HepG2 (cell line): Measurements from ENCODE around the gene KCNH8. TPM values are rescaled to one million over a fixed set of nuclear protein-coding genes. Genes with fewer than 3 reads are reported as not detected.

Source experiments
- ATAC-seq: fragments of 200-7000 bp; cut with Tn5 transposase; 3 replicates; pipeline ENCODE4 v1.9.1; 2020; ENCODE audit warnings: mild to moderate bottlenecking, moderate library complexity
- BruUV-seq: library from RNA; stranded (reverse); fragments of 400-500 nt; replicated peaks from 2 replicates; lab custom pipeline; 2021; lab: Mats Ljungman, UMichigan
- CTCF ChIA-PET: fragments of 300-600 bp; formaldehyde crosslinking; extraction: SDS; loops from one replicate; lab custom pipeline; 2021; ENCODE audit warnings: low total read pairs, inconsistent platforms, low intra/inter-chr PET ratio; lab: Yijun Ruan, JAX
- POLR2A ChIA-PET: fragments of 350-600 bp; sonication (Branson Sonifier 250); formaldehyde crosslinking; loops from one replicate; lab custom pipeline; 2020; ENCODE audit warnings: antibody characterized with exemption, inconsistent platforms; lab: Yijun Ruan, JAX
- DNase-seq: peaks from one replicate; pipeline ENCODE4 v3.0.0-alpha.2; 2015; ENCODE audit warnings: low spot score
- FAIRE-seq: peaks from 3 replicates; lab custom pipeline; 2011; peaks lifted over from hg19 to GRCh38; lab: Jason Lieb, UNC
- H2AFZ ChIP-seq: one replicate; pipeline ENCODE4 v1.6.1; 2011; ENCODE audit warnings: low read length, inconsistent platforms
- H3K27ac ChIP-seq: fragments of 300-600 bp; 3 replicates; pipeline ENCODE4 v1.8.0; 2011; ENCODE audit warnings: mixed run types, mild to moderate bottlenecking, mixed read lengths, low read length, inconsistent platforms; ENCODE audit not compliant: insufficient read depth; ENCODE audit errors: extremely low read length
- H3K27me3 ChIP-seq, 2 experiments: fragments of 200-600 bp in 1 of 2; 2 replicates in 1 of 2; 3 replicates in 1 of 2; pipeline versions ENCODE4 v1.6.0 to v1.8.0; 2011; ENCODE audit warnings: low read length in 2 of 2, mild to moderate bottlenecking in 2 of 2, moderate library complexity in 2 of 2, inconsistent platforms in 1 of 2; ENCODE audit not compliant: insufficient read depth in 2 of 2, control insufficient read depth in 1 of 2
- H3K36me3 ChIP-seq, 2 experiments: fragments of 200-600 bp in 1 of 2; replicated peaks in 1 of 2; 2 replicates in 1 of 2; 3 replicates in 1 of 2; pipeline versions ENCODE4 v1.5.1 to v1.8.0; 2011; ENCODE audit warnings: low read length in 2 of 2, inconsistent platforms in 1 of 2; ENCODE audit not compliant: insufficient read depth in 2 of 2, control insufficient read depth in 1 of 2
- H3K4me1 ChIP-seq: 2 replicates; pipeline ENCODE4 v1.5.1; 2012; ENCODE audit warnings: low read length, inconsistent platforms; ENCODE audit not compliant: insufficient read depth
- H3K4me2 ChIP-seq: 2 replicates; pipeline ENCODE4 v1.6.0; 2011; ENCODE audit warnings: low read depth, low read length, inconsistent platforms
- H3K4me3 ChIP-seq, 3 experiments: fragments of 200-600 bp in 1 of 3; sonication (generic), shearing (Covaris generic) in 1 of 3; replicated peaks in 1 of 3; 2 replicates each; pipeline ENCODE4 v1.5.1; 2011 to 2016; ENCODE audit warnings: low read length in 3 of 3, inconsistent platforms in 2 of 3, low read depth in 2 of 3, mild to moderate bottlenecking in 2 of 3, control low read depth in 1 of 3, mixed read lengths in 1 of 3; ENCODE audit not compliant: insufficient read depth in 1 of 3
- H3K79me2 ChIP-seq: one replicate; pipeline ENCODE4 v1.6.1; 2011; ENCODE audit warnings: low read length, inconsistent platforms; ENCODE audit not compliant: insufficient read depth
- H3K9ac ChIP-seq: 2 replicates; pipeline ENCODE4 v1.6.0; 2011; ENCODE audit warnings: mild to moderate bottlenecking, low read depth, low read length, inconsistent platforms; ENCODE audit not compliant: insufficient read depth
- H3K9me3 ChIP-seq: 2 replicates; pipeline ENCODE4 v1.5.1; 2012; ENCODE audit warnings: mild to moderate bottlenecking, low read length
- H4K20me1 ChIP-seq: 2 replicates; pipeline ENCODE4 v1.6.0; 2011; ENCODE audit warnings: inconsistent platforms, mild to moderate bottlenecking, low read length, moderate library complexity; ENCODE audit not compliant: insufficient read depth
- DR1 ChIP-seq: sonication (generic); formaldehyde crosslinking; IDR thresholded peaks from 2 replicates; pipeline ENCODE4 v1.8.0; 2021; ENCODE audit warnings: mild to moderate bottlenecking, missing genetic modification reagents, inconsistent platforms
- FOXC1 ChIP-seq: sonication (generic); formaldehyde crosslinking; IDR thresholded peaks from 2 replicates; pipeline ENCODE4 v1.8.0; 2022; ENCODE audit warnings: mild to moderate bottlenecking, missing genetic modification reagents, borderline replicate concordance
- SIX1 ChIP-seq: sonication (generic); formaldehyde crosslinking; IDR thresholded peaks from 2 replicates; pipeline ENCODE4 v1.4.0; 2020; ENCODE audit warnings: missing genetic modification reagents, borderline replicate concordance
- XBP1 ChIP-seq: sonication (generic); formaldehyde crosslinking; IDR thresholded peaks from 2 replicates; pipeline ENCODE4 v1.5.0; 2020; ENCODE audit warnings: missing genetic modification reagents
- ZBTB38 ChIP-seq: sonication (generic); formaldehyde crosslinking; IDR thresholded peaks from 2 replicates; pipeline ENCODE4 v1.5.1; 2020; ENCODE audit warnings: mild to moderate bottlenecking, missing genetic modification reagents
- ZBTB46 ChIP-seq: sonication (generic); formaldehyde crosslinking; IDR thresholded peaks from 2 replicates; pipeline ENCODE4 v1.4.0; 2020; ENCODE audit warnings: mild to moderate bottlenecking, missing genetic modification reagents, borderline replicate concordance
- ZNF121 ChIP-seq: sonication (generic); formaldehyde crosslinking; IDR thresholded peaks from 2 replicates; pipeline ENCODE4 v1.5.0; 2020; ENCODE audit warnings: mild to moderate bottlenecking, missing genetic modification reagents
- ZNF350 ChIP-seq: sonication (generic); formaldehyde crosslinking; IDR thresholded peaks from 2 replicates; pipeline ENCODE4 v1.4.0; 2020; ENCODE audit warnings: mild to moderate bottlenecking, low read depth, missing genetic modification reagents, borderline replicate concordance
- ZNF441 ChIP-seq: sonication (generic); formaldehyde crosslinking; IDR thresholded peaks from 2 replicates; pipeline ENCODE4 v1.7.0; 2021; ENCODE audit warnings: missing genetic modification reagents, borderline replicate concordance
- WGBS: methylation state at CpG from one replicate; pipeline ENCODE4 v1.1.6; 2017; ENCODE audit warnings: low lambda C conversion rate; 5-methylcytosine and 5-hydroxymethylcytosine counted together
- in situ Hi-C: cut with HindIII; loops from 2 replicates; pipeline ENCODE4 v1.10.0; 2017; ENCODE audit warnings: low pct_unique_long_range_greater_than_20kb; ENCODE audit not compliant: extremely low pct_ligation_motif_present
- intact Hi-C: fragments of 100-400 bp; cut with micrococcal nuclease; formaldehyde crosslinking; loops from one replicate; pipeline ENCODE4 v1.10.0; 2022; ENCODE audit not compliant: unreplicated experiment
- polyA plus RNA-seq, 8 experiments: library from polyadenylated mRNA; depleted of rRNA in 3 of 8; stranded (reverse) in 7 of 8; unstranded in 1 of 8; fragments of >200 nt; fragmentation: Illumina TruSeq in 4 of 8; extraction: Trizol in 4 of 8; gene quantifications; 2 replicates each; pipeline versions ENCODE4 v1.2.1 to v1.2.3, GENCODE V29; 2011 to 2016; ENCODE audit warnings: low read depth in 4 of 8, missing spikeins in 1 of 8, mixed read lengths in 1 of 8; ENCODE audit not compliant: insufficient read depth in 1 of 8
- total RNA-seq, 5 experiments: library from RNA; depleted of rRNA; stranded (reverse); fragments of >200 nt; fragmentation: Illumina TruSeq; extraction: Trizol; gene quantifications; 2 replicates each; pipeline ENCODE4 v1.2.3, GENCODE V29; 2016; ENCODE audit warnings: low read depth in 1 of 5
- TF ChIP-seq, protein P1 (sequence below): sonication (generic); formaldehyde crosslinking; IDR thresholded peaks from 2 replicates; pipeline ENCODE4 v1.5.0; 2020; ENCODE audit warnings: missing genetic modification reagents, mild to moderate bottlenecking, borderline replicate concordance
- TF ChIP-seq, protein P2 (sequence below): sonication (generic); formaldehyde crosslinking; conservative IDR thresholded peaks from 2 replicates; pipeline ENCODE4 v1.4.0; 2020; ENCODE audit warnings: missing genetic modification reagents

Gene KCNH8
- total and polyA plus RNA-seq, 2 of the 13 experiments (the other 11 are each of a cell fraction or from before 2014, with no cell fraction given) = 0.04 TPM; not detected in 1

GRCh38 chr3:19272296-19272695, 124.0 kb downstream of the KCNH8 start:
- H3K27me3 ChIP-seq = no peaks in the 10 kb centered on the region; a peak in 1 of 5 replicates
- TF ChIP-seq, protein P1, sequence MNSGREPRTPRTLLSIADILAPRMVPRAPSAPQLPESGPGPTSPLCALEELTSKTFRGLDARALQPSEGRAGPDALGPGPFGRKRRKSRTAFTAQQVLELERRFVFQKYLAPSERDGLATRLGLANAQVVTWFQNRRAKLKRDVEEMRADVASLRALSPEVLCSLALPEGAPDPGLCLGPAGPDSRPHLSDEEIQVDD (CRISPR knock-in tag) = no peak
- TF ChIP-seq ZBTB38 (CRISPR knock-in tag) (no peak), ZNF350 (CRISPR knock-in tag) (no peak), FOXC1 (CRISPR knock-in tag) (no peak), XBP1 (no peak), DR1 (no peak)
- CTCF ChIA-PET = no interaction called here
- H3K4me1 ChIP-seq = no peaks in the 10 kb centered on the region
- DNase-seq (no peak), ATAC-seq (no peak), FAIRE-seq (no peak)
- H3K27ac ChIP-seq = no peak overlapping the region
- no peaks in the 10 kb centered on the region for H3K9me3 ChIP-seq
- H4K20me1 ChIP-seq = no peaks in the 10 kb centered on the region
- H3K9ac ChIP-seq = no peak overlapping the region
- no peaks in the 10 kb centered on the region for H3K36me3 ChIP-seq
- in situ Hi-C loops = no loop called here
- H2AFZ ChIP-seq = no peak overlapping the region
- H3K79me2 ChIP-seq = no peaks in the 10 kb centered on the region
- intact Hi-C loops = no loop called here
- H3K4me3 ChIP-seq = no peak overlapping the region
- POLR2A ChIA-PET = no interaction called here
- WGBS = 0% methylated on average over 3 of the region's 3 CpGs
- BruUV-seq = no TSS peak
- H3K4me2 ChIP-seq = no peak overlapping the region

GRCh38 chr3:19273091-19273490, 124.8 kb downstream of the KCNH8 start:
- no peak for FAIRE-seq
- BruUV-seq = no TSS peak
- no peak for DNase-seq
- Histone ChIP-seq H3K9me3 (no peaks in the 10 kb centered on the region), H3K79me2 (no peaks in the 10 kb centered on the region), H3K4me3 (no peak overlapping the region), H3K4me2 (no peak overlapping the region), H3K27ac (no peak overlapping the region), H3K27me3 (no peaks in the 10 kb centered on the region; a peak in 1 of 5 replicates), H2AFZ (no peak overlapping the region), H4K20me1 (no peaks in the 10 kb centered on the region), H3K9ac (no peak overlapping the region), H3K4me1 (no peaks in the 10 kb centered on the region), H3K36me3 (no peaks in the 10 kb centered on the region)
- ATAC-seq = no peak
- CTCF ChIA-PET = no interaction called here
- in situ Hi-C loops (no loop called here), intact Hi-C loops (no loop called here)
- POLR2A ChIA-PET = no interaction called here
- 0% methylated on average over 1 of the region's 1 CpG for WGBS
- TF ChIP-seq, protein P2, sequence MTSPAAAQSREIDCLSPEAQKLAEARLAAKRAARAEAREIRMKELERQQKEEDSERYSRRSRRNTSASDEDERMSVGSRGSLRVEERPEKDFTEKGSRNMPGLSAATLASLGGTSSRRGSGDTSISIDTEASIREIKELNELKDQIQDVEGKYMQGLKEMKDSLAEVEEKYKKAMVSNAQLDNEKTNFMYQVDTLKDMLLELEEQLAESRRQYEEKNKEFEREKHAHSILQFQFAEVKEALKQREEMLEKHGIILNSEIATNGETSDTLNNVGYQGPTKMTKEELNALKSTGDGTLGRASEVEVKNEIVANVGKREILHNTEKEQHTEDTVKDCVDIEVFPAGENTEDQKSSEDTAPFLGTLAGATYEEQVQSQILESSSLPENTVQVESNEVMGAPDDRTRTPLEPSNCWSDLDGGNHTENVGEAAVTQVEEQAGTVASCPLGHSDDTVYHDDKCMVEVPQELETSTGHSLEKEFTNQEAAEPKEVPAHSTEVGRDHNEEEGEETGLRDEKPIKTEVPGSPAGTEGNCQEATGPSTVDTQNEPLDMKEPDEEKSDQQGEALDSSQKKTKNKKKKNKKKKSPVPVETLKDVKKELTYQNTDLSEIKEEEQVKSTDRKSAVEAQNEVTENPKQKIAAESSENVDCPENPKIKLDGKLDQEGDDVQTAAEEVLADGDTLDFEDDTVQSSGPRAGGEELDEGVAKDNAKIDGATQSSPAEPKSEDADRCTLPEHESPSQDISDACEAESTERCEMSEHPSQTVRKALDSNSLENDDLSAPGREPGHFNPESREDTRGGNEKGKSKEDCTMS = no peak
- TF ChIP-seq ZNF121 (no peak), ZBTB46 (CRISPR knock-in tag) (no peak), SIX1 (no peak), ZNF441 (CRISPR knock-in tag) (no peak)
